NCI-H2171 (cell line): Measurements from ENCODE around the gene LGALS8.
"Not testable (repeated sequence)": the region's sequence is repeated elsewhere in the genome, so short reads cannot be mapped to it uniquely, and the experiment has no call there.

Experiments used
- DNase-seq: peaks from one replicate; lab custom pipeline; 2025; lab: John Stamatoyannopoulos, UW

LGALS8 gene

DNA sequence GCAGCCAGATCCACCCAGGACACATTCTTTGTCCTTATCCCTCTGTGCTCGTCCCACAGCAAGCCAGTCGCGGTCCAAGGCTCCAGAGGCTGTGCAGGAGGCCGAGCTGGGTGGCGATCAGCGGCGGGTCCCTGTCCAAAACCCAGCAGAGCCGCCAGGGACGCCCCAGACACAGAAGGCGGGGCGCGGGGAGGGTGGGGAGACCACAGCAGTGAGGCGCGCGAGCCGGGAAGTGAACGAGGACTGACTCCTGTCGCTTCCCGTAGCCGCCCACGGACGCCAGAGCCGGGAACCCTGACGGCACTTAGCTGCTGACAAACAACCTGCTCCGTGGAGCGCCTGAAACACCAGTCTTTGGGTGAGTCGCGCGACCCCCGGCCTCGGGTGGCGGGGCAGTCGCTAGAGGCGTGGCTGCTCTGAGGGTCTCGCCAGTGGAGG is at the start of gene LGALS8:
Gene LGALS8, plus strand, starts transcription at position 279 of the 438 bp plus-strand sequence. CDS start 2,089 bp downstream, outside the sequence.
- DNase-seq: no peak

DNA sequence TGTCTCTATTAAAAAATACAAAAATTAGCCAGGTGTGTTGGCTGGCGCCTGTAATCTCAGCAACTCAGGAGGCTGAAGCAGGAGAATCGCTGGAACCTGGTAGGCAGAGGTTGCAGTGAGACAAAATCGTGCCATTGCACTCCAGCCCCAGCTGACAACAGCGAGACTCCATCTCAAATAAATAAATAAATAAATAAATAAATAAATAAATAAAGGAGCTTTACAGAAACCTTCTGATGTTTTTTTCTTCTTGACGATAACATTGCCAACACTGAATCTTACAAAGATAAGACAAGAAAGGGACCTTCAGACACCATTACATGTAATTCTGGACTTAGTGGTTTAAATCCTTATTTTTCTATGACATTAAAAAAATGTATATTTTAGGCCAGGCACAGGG is 47.8 kb upstream of the LGALS8 start:
- DNase-seq: no peak

DNA sequence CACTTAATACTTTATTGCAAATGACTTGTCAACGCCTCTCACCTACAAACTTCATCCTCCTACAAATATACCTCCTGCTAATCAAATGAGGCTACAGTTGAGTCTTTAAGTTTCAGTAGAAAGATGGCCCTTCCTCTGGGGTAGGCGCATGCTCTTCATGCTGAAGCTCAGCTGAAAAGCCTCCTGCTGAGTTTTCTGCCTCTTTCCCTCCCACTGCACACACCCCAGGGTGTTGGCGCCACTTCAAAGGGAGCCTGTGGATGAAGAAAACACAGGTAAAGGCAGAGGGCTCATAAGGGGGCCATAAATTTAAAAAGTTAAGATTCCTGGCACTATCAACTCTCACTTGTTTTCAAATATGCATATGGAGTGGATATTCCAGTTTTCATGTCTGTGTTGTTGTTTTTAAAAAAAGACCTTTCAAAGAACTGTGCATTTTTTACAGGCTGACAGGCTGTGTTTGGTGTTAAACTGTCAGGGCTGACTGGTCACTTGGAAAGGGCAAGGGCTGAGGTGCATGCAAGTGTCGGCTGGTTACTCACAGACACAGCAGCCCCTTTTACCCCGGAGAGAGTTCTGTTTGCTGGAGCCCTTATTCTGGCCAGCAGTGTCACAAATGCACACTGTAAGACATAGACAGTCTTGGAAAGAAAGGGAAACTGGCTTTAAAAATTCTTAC is 42.9 kb upstream of the LGALS8 start:
- no peak for DNase-seq

DNA sequence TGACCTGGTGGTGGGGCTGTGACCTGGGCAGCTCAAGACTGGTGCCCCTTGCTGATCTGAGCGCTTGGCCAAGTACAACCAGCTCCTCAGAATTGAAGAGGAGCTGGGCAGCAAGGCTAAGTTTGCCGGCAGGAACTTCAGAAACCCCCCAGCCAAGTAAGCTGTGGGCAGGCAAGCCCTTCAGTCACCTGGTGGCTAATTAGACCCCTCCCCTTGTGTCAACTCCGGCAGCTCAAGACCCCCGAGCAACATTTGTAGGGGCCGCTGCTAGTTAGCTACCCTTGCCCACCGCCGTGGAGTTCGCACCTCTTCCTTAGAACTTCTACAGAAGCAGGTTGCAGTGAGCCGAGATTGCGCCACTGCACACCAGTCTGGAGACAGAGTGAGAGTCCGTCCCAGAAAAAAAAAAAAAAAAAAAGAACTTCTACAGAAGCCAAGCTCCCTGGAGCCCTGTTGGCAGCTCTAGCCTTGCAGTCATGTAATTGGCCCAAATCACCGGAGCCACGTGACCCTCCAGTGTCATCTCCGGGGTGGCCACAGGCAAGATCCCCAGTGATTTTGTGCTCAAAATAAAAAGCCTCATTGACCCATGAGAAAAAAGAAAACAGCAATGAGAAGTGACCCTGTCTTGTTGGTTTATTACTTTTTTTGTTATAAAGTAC is 39.3 kb upstream of the LGALS8 start:
- DNase-seq: no peak

DNA sequence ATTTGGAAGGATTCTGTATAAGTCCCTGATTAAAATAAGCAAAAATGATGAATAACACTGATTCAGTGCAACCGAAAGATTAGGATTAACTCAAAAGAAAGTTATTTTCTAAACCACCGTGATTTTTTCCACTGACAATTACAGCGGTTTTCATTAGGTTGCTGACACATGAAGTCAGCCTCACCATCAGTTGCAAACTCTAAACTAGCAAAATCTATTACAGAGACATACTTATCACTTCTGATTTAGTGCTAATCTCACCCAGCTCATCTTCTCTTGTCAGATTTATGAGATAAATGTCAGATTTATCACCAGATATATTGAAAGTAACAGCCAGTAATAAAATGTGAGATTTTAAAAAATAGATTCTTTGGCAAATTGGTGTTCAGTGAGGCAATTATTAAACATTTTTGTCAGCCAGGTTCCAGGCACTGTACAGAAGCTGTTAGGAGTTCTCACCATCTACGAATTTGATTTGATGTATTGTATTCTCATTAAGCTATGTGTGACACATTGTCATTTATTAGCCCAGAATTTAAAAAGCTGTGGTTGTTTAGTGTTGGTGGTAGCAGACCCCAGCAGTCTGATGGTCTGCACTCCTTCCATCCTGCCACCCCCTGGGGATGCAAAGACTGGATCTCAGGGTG is 37.3 kb upstream of the LGALS8 start:
- DNase-seq: no peak

DNA sequence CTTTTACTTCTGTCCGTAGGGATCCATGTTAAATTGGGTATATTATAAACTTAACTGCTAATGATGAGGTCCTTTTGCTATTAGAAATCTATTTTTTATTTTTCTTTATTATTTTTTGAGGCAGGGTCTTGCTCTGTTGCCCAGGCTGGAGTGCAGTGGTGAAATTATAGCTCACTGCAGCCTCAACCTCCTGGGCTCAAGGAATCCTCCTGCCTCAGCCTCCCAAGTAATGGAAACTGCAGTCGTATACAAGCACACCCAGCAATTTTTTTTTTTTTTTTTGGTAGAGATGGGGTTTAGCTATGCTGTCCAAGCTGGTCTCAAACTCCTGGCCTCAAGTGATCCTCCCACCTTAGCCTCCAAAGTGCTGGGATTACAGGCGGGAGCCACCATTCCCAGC is 34.6 kb upstream of the LGALS8 start:
- DNase-seq: not testable (repeated sequence)

DNA sequence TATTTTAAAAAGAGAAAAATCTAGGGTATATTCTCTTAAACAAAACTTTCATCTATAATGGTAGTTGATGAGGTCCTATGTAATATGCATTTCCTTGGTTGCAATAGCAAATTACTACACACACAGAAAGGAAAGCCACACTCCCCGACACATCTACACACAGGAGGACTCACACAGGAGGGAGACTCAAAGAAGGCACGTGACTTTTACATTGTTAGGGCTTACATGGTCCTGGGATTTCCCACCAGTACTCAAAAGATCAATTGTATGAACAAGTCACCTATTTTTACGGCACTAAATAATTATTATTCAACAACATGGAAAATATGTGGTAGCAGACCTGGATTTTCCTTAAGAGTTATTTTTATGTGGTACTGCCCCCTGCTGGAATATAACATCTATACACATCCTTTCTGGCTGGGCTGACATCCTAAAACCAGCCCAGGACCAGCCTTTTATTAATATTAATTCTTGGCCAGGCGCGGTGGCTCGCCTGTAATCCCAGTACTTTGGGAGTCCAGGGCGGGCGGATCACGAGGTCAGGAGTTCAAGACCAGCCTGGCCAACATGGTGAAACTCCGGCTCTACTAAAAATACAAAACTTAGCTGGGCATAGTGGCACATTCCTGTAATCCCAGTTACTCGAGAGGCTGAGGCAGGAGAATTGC is 33.9 kb upstream of the LGALS8 start:
- DNase-seq: peak; percentile 10

DNA sequence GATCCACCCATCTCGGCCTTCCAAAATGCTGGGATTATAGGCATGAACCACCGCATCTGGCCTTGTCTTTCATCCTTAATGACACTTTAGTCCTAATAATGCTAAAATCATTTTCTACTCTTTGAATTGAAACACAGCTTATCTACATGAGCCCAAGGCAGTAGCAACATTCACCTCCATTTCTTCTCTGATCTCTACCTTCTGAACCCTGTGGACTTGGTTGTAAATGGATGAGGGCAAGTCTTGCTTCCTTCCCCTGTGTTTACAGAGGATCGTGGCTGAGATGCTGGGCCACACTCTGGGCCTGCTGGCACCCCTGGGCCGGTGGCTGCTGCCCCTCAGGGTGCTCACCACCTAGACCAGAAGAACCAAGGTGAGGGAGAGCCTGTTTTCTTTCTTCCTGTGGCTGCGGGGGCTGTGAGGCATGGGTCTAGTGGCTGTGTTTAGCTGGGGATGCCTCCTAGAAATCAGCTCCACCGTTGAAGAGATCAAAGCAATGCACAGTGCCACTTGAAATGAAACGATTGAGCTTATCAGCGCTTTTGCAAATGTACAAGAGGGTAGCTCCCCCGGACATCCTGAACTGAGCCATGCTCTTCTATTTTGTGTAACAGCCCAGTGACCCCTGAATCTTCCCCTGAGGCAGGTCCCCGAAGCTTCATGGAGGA is 32.2 kb upstream of the LGALS8 start:
- DNase-seq: no peak

DNA sequence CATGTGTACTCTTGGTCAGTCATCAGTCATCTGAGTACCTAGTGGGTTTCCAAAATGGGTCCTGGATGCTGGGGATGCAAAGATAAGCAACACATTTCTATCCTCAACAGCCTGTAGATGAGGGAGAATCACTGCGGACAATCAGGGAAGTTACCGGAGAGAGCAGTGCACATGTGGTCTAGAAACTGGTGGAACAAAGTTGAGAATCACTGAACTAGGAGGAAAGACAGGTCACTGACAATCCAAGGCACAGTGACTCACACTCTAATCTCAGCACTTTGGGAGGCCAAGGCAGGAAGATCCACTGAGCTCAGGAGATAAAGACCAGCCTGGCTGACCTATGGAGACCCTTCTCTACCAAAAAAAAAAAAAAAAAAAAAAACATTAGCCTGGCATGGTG is 31.4 kb upstream of the LGALS8 start:
- DNase-seq: no peak

DNA sequence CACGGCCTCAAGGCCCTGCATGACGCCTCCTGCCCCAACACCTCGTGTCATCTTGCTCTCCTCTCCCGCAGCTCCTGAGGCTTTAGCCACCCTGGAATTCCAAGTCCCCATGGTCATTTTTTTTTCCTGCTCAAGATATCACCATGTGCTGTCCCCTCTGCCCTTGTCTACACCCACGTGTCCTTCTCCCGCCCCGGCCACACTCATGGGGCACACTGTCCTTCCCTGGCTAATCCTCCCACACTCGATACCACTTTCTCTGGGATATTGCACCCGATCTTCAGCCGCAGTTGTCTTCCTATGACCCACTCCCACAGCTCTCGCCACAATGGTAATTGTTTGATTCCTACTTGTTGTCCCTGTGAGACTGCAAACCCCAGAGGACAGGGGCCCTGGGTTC is 29.7 kb upstream of the LGALS8 start:
- DNase-seq: no peak

DNA sequence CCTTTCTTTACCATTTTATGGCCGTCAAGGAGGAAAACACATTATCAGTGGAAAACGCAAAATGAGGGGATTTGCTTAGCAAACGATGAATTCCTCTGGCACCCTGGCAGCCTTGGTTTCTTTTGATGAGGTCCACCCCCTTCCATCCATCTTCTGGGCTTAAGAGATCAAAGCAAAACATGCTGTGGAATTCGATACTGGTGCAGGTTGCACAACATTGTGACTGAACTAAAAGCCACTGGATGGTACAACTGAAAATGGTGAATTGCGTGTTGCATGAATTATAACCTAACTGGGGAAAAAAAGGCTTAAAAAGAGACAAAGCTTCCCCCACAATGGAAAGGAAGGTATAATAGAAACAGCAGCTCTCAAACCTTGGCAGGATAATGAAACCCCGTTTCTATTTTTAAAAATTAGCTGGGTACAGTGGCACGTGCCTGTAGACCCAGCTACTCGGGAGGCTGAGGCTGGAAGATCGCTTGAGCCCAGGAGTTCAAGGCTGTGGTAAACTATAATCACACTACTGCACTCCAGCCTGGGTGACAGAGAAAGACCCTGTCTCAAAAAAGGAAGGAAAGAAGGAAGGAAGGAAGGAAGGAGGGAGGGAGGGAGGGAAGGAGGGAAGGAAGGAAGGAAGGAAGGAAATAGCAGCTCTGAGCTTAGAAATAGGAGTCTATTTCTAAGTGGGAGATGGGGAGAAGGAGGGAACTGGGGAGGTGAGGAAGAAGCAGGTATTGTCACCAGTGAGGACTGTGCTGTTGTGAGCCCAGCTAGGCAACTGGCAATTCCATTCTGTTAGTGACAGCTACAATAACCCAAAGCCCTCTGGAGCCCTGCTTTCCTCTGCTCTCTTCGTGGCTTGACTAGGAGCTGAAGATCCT is 29.0 kb upstream of the LGALS8 start:
- no peak for DNase-seq

DNA sequence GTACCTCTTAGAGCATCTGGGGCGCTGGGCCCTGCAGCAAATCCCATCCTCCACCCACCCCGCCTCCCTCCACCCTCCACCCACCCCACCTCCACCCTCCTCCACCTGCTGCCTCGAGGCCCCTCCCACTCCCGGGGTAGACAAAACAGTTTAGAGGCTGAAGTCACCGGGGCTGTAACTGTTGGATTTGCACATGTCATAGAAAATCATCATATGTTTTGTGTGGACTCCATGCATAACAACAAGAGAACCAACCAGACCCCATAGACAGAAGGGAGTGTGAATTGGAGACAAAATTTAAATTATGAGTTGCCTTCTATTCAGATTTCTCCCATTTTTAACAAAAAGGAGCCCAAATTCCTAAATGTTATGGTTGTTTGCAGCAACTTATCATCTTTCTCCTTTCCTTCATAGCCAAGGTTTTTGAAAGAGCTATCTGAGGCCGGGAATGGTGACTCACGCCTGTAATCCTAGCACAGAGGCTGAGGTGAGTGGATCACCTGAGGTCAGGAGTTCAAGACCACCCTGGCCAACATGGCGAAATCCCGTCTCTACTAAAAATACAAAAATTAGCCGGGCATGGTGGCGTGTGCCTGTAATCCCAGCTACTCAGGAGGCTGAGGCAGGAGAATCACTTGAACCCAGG is 28.2 kb upstream of the LGALS8 start:
- peak; percentile 72 for DNase-seq

DNA sequence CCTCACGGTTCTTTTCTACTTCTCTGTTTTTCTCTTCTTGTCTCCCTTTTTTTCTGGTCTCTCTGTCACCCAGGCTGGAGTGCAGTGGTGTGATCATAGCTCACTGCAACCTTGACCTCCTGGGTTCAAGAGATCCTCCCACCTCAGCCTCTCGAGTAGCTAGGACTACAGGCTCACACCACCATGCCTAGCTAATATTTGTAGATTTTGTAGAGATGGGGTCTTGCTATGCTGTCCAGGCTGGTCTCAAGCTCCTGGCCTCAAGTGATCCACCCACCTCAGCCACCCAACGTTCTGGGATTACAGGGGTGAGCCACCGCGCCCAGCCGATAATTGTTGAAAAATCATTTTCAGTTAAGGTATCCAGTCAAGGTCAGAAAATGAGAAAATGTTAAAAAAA is 25.9 kb upstream of the LGALS8 start:
- DNase-seq: no peak

DNA sequence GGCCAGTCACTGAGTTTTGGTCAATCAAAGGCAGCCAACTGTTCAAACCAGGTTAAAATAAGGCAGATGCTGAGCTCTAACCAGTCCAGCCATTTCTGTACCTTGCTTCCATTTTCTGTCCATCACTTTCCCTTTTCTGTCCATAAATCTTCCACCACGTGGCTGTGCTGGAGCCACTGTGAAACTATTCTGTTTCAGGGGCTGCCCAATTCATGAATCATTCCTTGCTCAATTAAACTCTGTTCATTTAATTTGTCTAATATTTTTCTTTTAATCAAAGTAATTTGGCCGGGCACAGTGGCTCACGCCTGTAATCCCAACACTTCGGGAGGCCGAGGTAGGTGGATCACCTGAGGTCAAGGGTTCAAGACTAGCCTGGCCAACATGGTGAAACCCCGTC is 22.7 kb upstream of the LGALS8 start:
- DNase-seq: no peak

DNA sequence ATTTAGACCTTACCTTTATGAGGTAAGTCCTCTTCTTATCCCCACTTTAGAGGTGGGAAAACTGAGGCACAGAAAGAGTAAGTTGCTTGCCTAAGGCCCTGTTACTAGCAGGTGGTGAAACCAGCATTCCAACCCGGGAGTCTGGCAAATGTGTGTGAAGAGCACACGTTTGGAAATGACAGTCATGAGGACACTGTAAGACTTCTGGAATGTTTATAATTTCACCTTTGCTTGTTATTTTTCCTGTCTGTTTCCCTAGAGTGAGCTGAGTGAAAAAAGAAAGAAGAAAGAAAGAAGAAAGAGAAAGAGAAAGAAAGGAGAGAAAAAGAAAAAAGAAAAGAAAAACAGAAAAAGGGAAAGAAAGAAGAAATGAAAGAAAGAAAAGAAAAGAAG is 21.2 kb upstream of the LGALS8 start:
- DNase-seq: no peak

DNA sequence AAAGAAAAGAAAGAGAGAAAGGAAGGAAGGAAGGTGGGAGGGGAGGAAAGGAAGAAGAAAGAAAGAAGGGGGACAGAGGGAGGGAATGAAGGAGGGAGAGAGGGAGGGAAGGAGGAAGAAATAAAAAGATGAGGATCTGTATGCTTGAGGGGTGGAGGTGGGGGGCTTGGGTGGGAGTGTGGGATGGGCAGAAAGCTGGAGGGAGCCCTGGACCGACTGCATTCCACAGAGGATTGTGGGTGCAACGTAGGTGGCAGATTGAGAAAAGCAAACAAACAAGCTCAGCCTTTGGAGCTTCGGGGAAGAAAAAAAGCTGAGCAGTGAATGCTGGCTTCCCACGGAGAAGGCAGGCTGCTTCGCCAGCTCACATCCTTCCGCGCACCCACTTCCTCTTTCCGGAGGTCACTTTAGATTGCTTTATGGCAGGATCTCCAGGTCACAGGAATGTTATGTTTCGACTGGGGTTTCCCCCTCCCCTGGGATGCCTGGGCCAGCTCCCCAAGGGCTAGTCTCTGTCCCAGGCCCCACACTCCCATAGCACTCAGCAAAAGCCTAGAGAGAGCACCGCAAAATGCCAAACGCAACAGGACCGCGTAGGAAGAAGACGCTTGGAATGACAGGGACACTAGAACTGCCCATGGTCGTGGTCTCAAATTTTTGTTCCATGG is 20.7 kb upstream of the LGALS8 start:
- DNase-seq: peak; percentile 26

DNA sequence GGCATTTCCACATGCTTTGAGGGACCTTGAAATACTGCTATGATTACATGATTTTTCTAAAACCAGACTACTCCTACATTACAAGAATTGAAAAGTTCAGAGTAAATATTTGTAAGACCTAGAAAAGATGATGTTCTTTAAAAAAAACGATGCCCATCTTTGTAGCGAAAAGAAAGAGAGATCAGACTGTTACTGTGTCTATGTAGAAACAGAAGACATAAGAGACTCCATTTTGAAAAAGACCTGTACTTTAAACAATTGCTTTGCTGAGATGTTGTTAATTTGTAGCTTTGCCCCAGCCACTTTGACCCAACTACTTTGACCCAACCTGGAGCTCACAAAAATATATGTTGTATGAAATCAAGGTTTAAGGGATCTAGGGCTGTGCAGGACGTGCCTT is 19.4 kb upstream of the LGALS8 start:
- not testable (repeated sequence) for DNase-seq

DNA sequence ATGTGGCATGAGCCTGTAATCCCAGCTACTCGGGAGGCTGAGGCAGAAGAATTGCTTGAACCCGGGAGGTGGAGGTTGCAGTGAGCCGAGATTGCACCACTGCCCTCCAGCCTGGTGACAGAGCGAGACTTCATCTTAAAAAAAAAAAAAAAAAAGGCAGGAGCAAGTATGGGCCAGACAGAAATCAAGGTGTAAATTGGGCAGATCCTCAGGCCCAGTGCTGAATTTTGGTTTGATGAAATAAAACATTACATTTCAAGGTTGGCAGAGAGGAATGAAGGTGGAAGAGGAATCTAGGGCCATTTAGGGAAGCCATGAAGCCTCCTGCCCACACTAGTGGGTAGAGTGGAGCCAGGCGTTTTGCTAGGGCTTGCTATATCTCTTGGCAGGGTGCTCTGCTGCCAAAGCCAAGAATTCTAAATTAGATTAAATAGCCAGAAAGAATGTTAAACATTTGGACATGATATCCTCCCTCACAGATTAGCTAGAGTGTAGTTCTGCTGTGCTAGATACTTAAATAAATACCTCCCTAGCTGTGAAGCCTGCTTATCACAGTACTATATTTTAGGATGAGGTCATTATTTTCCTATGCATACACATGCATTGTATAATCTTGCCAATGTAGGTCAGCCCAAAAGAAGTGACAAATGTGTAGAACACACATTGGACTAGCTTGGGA is 16.6 kb upstream of the LGALS8 start:
- no peak for DNase-seq

DNA sequence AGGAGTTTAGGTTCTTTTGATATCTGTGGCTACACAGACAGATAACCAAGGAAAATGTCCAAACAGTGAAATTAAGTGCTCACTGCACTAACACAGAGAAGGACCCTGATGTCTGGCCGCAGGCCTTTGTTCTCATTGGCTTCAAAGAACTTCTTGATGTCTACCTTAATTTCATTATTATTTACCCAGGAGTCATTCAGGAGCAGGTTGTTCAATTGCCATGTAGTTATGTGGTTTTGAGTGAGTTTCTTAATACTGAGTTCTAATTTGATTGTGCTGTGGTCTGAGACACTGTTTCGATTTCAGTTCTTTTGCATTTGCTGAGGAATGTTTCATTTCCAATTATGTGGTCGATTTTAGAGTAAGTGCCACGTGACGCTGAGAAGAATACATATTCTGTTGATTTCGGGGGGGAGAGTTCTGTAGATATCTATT is 15.2 kb upstream of the LGALS8 start:
- no peak for DNase-seq

DNA sequence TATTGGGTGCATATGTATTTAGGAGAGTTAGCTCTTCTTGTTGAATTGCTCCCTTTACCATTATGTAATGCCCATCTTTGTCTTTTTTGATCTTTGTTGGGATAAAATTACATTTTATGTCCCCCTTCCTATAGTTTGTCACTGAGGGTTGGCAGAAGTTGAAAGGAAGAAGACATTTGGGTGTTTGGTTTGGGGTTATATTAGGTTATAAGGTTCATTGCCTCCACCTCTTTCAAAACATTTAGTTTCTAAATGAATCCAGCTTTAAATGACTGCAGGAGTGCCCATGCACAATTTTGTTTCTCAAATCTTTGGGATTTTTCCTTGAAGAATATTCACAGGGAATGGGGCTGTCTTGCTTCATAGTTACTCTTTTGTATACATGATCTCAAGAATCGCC is 14.6 kb upstream of the LGALS8 start:
- no peak for DNase-seq
